BE2C (cell line): ENCODE results near the gene HOXD9.

Experiments used
- DNase-seq: peaks from one replicate; pipeline ENCODE4 v3.0.0-alpha.2; 2020
- H3K27me3 ChIP-seq: fragments of 250-450 bp; sonication (Bioruptor Pico); 2 replicates; pipeline ENCODE4 v1.5.1; 2020; ENCODE audit warnings: mild to moderate bottlenecking
- H3K36me3 ChIP-seq: fragments of 250-450 bp; sonication (Bioruptor Pico); 2 replicates; pipeline ENCODE4 v1.5.1; 2020; ENCODE audit warnings: mild to moderate bottlenecking
- H3K4me1 ChIP-seq: fragments of 250-450 bp; sonication (Bioruptor Pico); 2 replicates; pipeline ENCODE4 v1.5.1; 2020
- H3K4me3 ChIP-seq: 2 replicates; pipeline ENCODE4 v1.5.1; 2011; ENCODE audit warnings: low read depth, low read length
- H3K9me3 ChIP-seq: fragments of 250-450 bp; sonication (Bioruptor Pico); 2 replicates; pipeline ENCODE4 v1.5.1; 2020
- CTCF ChIP-seq: IDR thresholded peaks from 2 replicates; pipeline ENCODE4 v1.5.1; 2012; ENCODE audit warnings: mild to moderate bottlenecking, low read depth, low read length

The HOXD9 gene

DNA sequence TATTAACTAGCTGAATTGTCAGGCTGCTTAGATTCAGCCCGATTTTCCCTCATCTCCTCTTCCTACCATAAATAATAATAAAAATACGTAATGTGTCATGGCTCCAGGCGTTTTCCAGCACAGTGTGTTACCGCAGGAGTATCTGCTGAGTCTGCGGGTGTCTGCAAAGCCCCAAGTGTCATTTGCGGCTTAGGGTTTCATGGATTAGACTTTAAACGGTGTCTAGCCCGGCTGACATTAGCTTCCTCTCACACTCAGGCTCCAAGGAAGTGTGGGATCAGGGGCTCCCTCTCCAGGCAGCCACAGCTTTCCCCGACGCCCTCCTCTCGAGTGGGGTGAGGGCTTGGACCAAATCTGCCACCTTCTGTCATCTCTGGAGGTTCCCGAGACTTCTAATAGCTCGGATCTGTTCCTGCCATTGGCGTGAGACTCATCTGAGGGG, 51.9 kb downstream of the HOXD9 start:
- H3K36me3 ChIP-seq: peaks cover 5% of the 10 kb centered on the region
- TF ChIP-seq CTCF: peak; percentile 18; the same call in 1 of the 2 replicates
- H3K4me1 ChIP-seq: peaks cover 11% of the 10 kb centered on the region
- DNase-seq: no peak
- H3K27me3 ChIP-seq: no peaks in the 10 kb centered on the region
- no peaks in the 10 kb centered on the region for H3K9me3 ChIP-seq
- peak overlapping the region; percentile 57 for H3K4me3 ChIP-seq
